ENCODE data around the gene NHSL2.

NHSL2 gene

DNA sequence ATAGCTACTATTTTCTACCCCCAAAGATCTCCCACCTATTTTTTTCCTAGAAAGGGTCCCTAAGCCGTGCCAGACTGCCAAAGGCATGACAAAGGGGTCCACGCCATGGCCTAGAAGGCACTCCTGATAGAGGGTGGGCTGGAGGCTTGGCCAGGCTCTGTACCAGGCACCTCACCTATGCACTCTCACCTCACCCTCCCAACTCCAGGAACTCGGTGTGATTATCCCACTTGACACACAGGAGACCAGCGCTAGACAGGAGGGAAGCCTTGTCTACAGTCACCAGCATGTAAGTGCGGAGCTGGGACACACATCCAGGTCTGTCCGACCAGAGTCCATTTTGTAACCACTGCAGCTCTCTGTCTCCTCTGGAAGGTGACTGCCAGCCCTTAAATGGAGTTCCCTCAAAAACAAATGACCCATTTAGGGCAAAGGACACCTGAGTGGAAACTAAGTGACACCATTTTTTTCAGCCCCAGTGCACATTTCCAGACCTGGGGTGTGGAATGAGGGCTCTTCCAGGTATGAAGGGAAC, 114.7 kb downstream of the NHSL2 start:
- H3K27ac ChIP-seq: no peak overlapping the region
- DNase-seq (ENCODE audit: low spot score): no peak
- ChIA-PET POLR2A (ENCODE audit: low non-redundant PET) (no interaction called here), CTCF (no interaction called here)
- TF ChIP-seq, protein P1, sequence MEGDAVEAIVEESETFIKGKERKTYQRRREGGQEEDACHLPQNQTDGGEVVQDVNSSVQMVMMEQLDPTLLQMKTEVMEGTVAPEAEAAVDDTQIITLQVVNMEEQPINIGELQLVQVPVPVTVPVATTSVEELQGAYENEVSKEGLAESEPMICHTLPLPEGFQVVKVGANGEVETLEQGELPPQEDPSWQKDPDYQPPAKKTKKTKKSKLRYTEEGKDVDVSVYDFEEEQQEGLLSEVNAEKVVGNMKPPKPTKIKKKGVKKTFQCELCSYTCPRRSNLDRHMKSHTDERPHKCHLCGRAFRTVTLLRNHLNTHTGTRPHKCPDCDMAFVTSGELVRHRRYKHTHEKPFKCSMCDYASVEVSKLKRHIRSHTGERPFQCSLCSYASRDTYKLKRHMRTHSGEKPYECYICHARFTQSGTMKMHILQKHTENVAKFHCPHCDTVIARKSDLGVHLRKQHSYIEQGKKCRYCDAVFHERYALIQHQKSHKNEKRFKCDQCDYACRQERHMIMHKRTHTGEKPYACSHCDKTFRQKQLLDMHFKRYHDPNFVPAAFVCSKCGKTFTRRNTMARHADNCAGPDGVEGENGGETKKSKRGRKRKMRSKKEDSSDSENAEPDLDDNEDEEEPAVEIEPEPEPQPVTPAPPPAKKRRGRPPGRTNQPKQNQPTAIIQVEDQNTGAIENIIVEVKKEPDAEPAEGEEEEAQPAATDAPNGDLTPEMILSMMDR (conservative IDR thresholded peaks at IDR 0.05; ENCODE audit: low read depth): no peak

DNA sequence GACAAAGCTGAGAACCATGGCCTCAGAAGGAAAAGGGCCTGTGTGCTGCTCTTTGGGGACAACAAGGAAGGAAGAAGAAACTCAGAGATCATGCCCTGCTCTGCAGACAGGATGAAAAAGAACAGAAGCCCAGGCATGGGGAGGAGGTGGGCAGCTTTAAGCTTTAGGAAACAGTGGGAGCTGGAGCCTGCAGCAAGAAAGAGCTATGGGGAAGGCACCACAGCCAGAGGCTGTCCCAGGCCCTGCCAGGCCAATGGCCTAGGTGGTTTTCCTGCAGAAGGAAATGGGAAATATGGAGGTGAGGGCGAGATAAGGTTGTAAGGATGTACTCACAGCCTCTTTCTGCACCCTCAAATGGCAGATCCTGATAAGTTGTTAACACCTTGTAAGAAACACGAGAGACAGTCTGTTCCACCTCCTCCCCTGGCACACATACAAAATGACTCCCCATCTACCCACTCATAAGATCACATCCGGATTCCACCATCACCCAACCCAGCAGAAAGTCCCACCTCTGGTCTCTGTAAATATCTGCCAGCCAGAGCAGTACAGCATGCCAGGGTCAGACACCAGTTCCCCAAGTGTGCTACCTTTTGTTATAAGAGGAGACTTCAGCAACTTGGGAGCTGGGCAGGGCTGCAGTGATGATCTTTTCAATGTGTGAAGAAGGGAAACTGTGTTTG, 115.8 kb downstream of the NHSL2 start:
- TF ChIP-seq, protein P1 (conservative IDR thresholded peaks at IDR 0.05; ENCODE audit: low read depth): no peak
- no peak for DNase-seq (ENCODE audit: low spot score)
- no peak overlapping the region for H3K27ac ChIP-seq
- ChIA-PET POLR2A (ENCODE audit: low non-redundant PET) (no interaction called here), CTCF (interaction anchor here (0.7 kb wide), 1 partner anchor 8 kb away, joined by 3 read pairs; no protein-coding TSS in a partner anchor)

DNA sequence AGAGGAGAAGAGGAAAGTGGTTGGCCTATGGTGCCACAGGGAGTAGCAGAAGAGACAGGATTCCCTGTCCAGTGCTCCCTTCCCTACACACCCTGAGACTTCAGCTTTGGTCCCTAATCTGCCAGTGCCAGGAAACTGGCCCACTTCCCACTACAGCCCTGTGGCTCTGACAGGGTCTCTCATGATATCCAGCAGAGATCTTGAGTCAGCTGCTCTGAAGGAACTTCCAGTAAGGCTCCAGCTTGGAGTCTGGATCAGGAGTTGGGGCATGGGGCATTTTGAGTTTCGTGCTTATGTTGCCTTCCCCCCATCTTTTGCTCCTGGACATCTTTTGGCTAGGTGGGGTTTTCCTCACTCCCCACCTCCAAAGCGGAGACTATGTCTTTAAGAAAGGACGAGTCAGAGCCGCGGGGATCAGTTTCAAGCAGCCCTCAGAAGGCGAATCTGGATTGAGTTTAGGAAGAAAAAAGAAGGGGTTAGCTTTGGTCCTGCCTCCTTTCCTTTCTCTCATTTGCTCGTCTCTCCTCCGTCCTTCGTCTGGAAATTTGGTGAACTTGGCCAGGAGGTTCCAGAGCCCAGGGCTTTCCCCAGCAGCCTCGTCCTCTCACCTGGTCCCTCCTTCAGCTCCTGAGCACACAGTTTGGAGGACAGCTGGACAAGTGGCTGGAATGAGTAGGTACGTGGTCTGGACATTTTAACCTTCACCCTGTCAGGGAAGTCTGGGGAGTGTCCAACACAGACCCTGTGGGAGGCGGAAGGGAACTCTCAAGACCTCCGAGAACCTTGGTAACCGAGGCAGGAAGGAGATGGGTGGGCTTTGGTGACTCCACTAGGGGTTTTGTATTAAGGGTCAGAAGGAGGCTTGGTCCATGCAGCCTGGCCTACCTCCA, 116.6 kb downstream of the NHSL2 start:
- ChIA-PET CTCF (interaction anchor here (0.7 kb wide), 1 partner anchor 9 kb away, joined by 3 read pairs; no protein-coding TSS in a partner anchor), POLR2A (ENCODE audit: low non-redundant PET) (no interaction called here)
- H3K27ac ChIP-seq: no peak overlapping the region
- TF ChIP-seq, protein P1 (conservative IDR thresholded peaks at IDR 0.05; ENCODE audit: low read depth): no peak
- no peak for DNase-seq (ENCODE audit: low spot score)

DNA sequence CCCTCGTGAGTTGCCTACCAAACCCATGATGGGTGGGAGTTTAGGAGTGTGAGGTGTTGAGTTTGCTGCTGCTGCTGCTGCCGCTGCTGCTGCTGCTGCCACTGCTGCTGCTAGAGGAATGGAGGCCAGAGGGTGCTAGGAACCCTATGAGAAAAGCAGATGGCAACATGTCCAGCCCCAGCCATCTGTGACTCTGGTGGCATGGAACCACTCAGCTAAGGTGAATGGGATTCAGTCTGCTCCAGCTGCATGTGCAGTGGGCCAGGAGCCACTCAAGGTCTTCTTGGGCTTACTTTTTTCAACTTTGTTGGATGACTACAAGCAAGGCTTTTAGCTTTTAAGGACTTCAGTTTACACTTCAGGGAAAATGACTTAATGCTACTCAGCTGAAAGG, 117.3 kb downstream of the NHSL2 start:
- ChIA-PET CTCF (no interaction called here), POLR2A (ENCODE audit: low non-redundant PET) (no interaction called here)

DNA sequence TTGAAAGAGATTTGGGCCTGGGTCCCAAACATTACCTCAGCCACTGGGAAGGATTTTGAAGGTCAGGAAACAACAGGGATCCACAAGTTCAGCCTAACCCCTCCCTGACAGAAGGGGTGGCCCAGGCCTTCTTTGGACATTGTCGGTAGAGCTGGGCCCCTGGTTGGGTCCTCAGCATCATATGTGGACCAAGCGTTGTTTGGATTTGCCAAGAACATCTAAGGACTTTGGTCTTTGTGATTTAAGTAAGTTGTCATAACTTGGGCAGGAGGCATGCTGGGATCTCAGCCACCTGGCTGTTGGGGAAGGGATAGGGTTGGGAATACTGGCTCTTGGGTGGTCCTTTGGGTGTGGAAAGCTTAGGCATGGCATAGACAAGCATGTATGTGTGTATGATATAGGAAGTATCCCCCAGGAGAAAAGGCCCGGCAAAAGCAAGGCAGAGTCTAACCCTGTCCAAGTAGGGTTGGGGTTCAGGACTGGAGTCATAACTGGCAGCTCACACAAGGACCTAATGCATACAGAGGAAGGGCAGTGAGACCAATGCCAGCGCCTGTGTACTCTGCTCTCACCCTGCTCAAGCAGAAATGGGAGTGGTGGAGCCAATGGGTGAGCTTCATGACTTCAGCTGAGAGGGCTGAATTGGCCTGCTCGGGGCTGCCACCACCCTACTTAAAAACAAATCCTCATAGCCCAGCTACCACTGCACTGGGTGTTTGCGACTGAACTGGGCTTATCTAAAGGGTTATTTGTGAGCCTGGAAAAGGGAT, 118.2 kb downstream of the NHSL2 start:
- CTCF ChIA-PET: no interaction called here
- no peak overlapping the region for H3K27ac ChIP-seq
- TF ChIP-seq, protein P1 (conservative IDR thresholded peaks at IDR 0.05; ENCODE audit: low read depth): no peak
- POLR2A ChIA-PET (ENCODE audit: low non-redundant PET): no interaction called here
- DNase-seq (ENCODE audit: low spot score): no peak

More for the DNA sequence above, 117.3 kb downstream of the NHSL2 start:
- no peak for DNase-seq (ENCODE audit: low spot score)
- TF ChIP-seq, protein P1 (conservative IDR thresholded peaks at IDR 0.05; ENCODE audit: low read depth): no peak
- H3K27ac ChIP-seq: no peak overlapping the region

Measured in RWPE1 (cell line).